Progenitor cell of endocrine pancreas (in vitro differentiated cells): ENCODE data around the gene COQ4. TPM values are rescaled to one million over a fixed set of nuclear protein-coding genes. Genes with fewer than 3 reads are reported as not detected.

ENCODE experiments used
- DNase-seq: peaks from one replicate; pipeline ENCODE4 v3.0.0; 2021; ENCODE audit warnings: low spot score; ENCODE audit not compliant: unreplicated experiment
- H3K27ac Mint-ChIP-seq: 2 replicates; pipeline ENCODE4 v1.8.0; 2021; ENCODE audit warnings: mild to moderate bottlenecking, moderate library complexity, mixed read lengths
- H3K27me3 Mint-ChIP-seq: 2 replicates; pipeline ENCODE4 v1.8.0; 2021; ENCODE audit warnings: mixed read lengths
- H3K36me3 Mint-ChIP-seq: 2 replicates; pipeline ENCODE4 v1.8.0; 2022; ENCODE audit warnings: mixed read lengths; ENCODE audit not compliant: insufficient read depth
- H3K4me1 Mint-ChIP-seq: 2 replicates; pipeline ENCODE4 v1.8.0; 2021; ENCODE audit warnings: low read depth, mixed read lengths
- H3K4me3 Mint-ChIP-seq: 2 replicates; pipeline ENCODE4 v1.8.0; 2021; ENCODE audit warnings: low read depth, mild to moderate bottlenecking, moderate library complexity, mixed read lengths
- H3K9me3 Mint-ChIP-seq: 2 replicates; pipeline ENCODE4 v1.8.0; 2021; ENCODE audit warnings: low read depth, mixed read lengths
- total RNA-seq: library from RNA; stranded (reverse); gene quantifications from 2 replicates; pipeline ENCODE4 v1.2.1, GENCODE V29; 2021
- TF ChIP-seq, protein P1 (sequence below): fragments of 200-600 bp; sonication (generic); IDR thresholded peaks from one replicate; pipeline ENCODE4 v1.5.0; 2021; ENCODE audit warnings: antibody characterized with exemption, mild to moderate bottlenecking; ENCODE audit not compliant: unreplicated experiment

The COQ4 gene
- total RNA-seq, 1 donor from 2014 or later = 64.5 TPM

GRCh38 chr9:128342971-128343680 is 20.5 kb downstream of the COQ4 start:
- TF ChIP-seq, protein P1, sequence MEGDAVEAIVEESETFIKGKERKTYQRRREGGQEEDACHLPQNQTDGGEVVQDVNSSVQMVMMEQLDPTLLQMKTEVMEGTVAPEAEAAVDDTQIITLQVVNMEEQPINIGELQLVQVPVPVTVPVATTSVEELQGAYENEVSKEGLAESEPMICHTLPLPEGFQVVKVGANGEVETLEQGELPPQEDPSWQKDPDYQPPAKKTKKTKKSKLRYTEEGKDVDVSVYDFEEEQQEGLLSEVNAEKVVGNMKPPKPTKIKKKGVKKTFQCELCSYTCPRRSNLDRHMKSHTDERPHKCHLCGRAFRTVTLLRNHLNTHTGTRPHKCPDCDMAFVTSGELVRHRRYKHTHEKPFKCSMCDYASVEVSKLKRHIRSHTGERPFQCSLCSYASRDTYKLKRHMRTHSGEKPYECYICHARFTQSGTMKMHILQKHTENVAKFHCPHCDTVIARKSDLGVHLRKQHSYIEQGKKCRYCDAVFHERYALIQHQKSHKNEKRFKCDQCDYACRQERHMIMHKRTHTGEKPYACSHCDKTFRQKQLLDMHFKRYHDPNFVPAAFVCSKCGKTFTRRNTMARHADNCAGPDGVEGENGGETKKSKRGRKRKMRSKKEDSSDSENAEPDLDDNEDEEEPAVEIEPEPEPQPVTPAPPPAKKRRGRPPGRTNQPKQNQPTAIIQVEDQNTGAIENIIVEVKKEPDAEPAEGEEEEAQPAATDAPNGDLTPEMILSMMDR = no peak
- H3K27ac Mint-ChIP-seq = no peak overlapping the region
- no peaks in the 10 kb centered on the region for H3K9me3 Mint-ChIP-seq
- H3K36me3 Mint-ChIP-seq = peaks cover 3% of the 10 kb centered on the region
- DNase-seq = no peak
- peaks cover 4% of the 10 kb centered on the region for H3K4me1 Mint-ChIP-seq
- H3K4me3 Mint-ChIP-seq = no peak overlapping the region
- no peaks in the 10 kb centered on the region for H3K27me3 Mint-ChIP-seq

- TF ChIP-seq, protein P1 = no peak
- Mint-ChIP-seq H3K36me3 (peaks cover 3% of the 10 kb centered on the region), H3K27me3 (no peaks in the 10 kb centered on the region), H3K27ac (no peak overlapping the region), H3K9me3 (no peaks in the 10 kb centered on the region), H3K4me1 (peaks cover 4% of the 10 kb centered on the region), H3K4me3 (no peak overlapping the region)
- no peak for DNase-seq
Observed at GRCh38 chr9:128343855-128344254, 21.2 kb downstream of the COQ4 start.

DNA sequence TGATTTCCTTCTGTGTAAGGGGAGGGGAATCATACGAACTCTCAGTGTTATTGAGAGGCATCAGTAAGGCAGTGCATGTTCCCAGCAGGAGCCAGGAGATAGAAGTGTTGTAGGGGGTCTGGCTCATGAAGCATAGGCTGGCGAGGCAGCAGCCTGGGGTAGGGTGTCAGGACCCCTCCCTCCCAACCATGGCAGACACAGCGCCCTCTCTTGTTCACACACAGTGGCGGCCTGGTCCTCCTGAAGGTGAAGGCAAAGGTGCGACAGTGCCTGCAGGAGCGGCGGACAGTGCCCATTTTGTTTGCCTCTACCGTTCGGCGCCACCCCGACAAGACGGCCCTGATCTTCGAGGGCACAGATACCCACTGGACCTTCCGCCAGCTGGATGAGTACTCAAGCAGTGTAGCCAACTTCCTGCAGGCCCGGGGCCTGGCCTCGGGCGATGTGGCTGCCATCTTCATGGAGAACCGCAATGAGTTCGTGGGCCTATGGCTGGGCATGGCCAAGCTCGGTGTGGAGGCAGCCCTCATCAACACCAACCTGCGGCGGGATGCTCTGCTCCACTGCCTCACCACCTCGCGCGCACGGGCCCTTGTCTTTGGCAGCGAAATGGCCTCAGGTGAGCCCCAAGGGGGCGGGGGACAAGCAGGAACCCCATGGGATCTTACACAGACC is 22.4 kb downstream of the COQ4 start:
- Mint-ChIP-seq H3K27ac (no peak overlapping the region), H3K9me3 (no peaks in the 10 kb centered on the region), H3K27me3 (no peaks in the 10 kb centered on the region), H3K4me1 (peaks cover 4% of the 10 kb centered on the region), H3K36me3 (peaks cover 4% of the 10 kb centered on the region), H3K4me3 (no peak overlapping the region)
- DNase-seq = no peak
- TF ChIP-seq, protein P1 = no peak

DNA sequence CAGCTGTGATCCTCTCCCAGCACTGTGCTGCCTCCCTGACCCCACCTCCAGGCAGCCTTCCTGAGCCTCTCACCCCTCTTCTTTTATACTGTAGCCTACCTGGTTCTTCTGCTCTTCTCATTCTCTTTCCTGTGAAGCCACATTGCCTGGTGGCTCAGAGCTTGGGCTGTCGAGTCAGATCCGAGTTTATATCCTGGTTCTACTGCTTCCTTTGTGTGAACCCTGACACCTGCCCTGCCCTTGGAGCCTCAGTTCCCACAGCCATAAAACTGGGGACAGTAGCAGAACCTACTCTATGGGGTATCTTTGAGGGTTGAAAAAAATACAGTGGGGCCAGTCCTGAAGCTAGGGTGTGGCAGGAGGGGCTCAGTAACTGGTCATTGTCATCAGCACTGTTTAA is 26.5 kb downstream of the COQ4 start:
- no peak for DNase-seq
- H3K9me3 Mint-ChIP-seq = no peaks in the 10 kb centered on the region
- no peaks in the 10 kb centered on the region for H3K27me3 Mint-ChIP-seq
- H3K36me3 Mint-ChIP-seq = peaks cover 8% of the 10 kb centered on the region
- no peak overlapping the region for H3K4me3 Mint-ChIP-seq
- no peaks in the 10 kb centered on the region for H3K4me1 Mint-ChIP-seq
- no peak overlapping the region for H3K27ac Mint-ChIP-seq
- TF ChIP-seq, protein P1 = no peak

- Mint-ChIP-seq H3K4me1 (no peaks in the 10 kb centered on the region), H3K4me3 (no peak overlapping the region), H3K27ac (no peak overlapping the region), H3K27me3 (no peaks in the 10 kb centered on the region), H3K9me3 (no peaks in the 10 kb centered on the region), H3K36me3 (peaks cover 8% of the 10 kb centered on the region)
- DNase-seq = no peak
- TF ChIP-seq, protein P1 = no peak
Observed at GRCh38 chr9:128349772-128350171, 27.1 kb downstream of the COQ4 start.
